ENCODE measurements around the gene SSBP1. TPM values are rescaled to one million over a fixed set of nuclear protein-coding genes. Genes with fewer than 3 reads are reported as not detected.

Gene SSBP1
- total and polyA plus RNA-seq, 2 experiments from 2014 or later = 283 to 1,006 TPM

GRCh38 chr7:141752634-141753033 lies 14.5 kb downstream of the SSBP1 start:
- ATAC-seq (no peak), DNase-seq (ENCODE audit: low spot score) (peak; percentile 83)

More at GRCh38 chr7:141752634-141753033, 14.5 kb downstream of the SSBP1 start:
- peaks cover 99% of the 10 kb centered on the region for H3K36me3 Mint-ChIP-seq (ENCODE audit: low read depth)
- H3K9me3 Mint-ChIP-seq = peaks cover 30% of the 10 kb centered on the region
- H3K4me1 ChIP-seq (ENCODE audit: insufficient read depth) = no peaks in the 10 kb centered on the region
- H3K4me3 ChIP-seq = no peak overlapping the region
- no peak overlapping the region for H3K4me2 ChIP-seq
- no peak overlapping the region for H3K27ac Mint-ChIP-seq
- H3K79me2 ChIP-seq (replicated peaks; ENCODE audit: insufficient read depth) = peaks cover 8% of the 10 kb centered on the region; the same call in 1 of the 2 replicates
- H2AFZ ChIP-seq = no peak overlapping the region
- peaks cover 2% of the 10 kb centered on the region for H3K27me3 Mint-ChIP-seq (ENCODE audit: insufficient read depth, low read depth, poor library complexity)
- no peaks in the 10 kb centered on the region for H3K9me2 ChIP-seq (ENCODE audit: insufficient read depth)
- no peak overlapping the region for H3K27ac ChIP-seq (ENCODE audit: low read depth)
- H3K36me3 ChIP-seq (ENCODE audit: insufficient read depth) = peaks cover 69% of the 10 kb centered on the region
- H3F3A ChIP-seq (replicated peaks; ENCODE audit: low read depth) = no peaks in the 10 kb centered on the region; the same call in 1 of the 2 replicates
- no peak for TF ChIP-seq STAT1 (IDR thresholded peaks at IDR 0.05; ENCODE audit: unreplicated experiment)
- TF ChIP-seq, protein P1, sequence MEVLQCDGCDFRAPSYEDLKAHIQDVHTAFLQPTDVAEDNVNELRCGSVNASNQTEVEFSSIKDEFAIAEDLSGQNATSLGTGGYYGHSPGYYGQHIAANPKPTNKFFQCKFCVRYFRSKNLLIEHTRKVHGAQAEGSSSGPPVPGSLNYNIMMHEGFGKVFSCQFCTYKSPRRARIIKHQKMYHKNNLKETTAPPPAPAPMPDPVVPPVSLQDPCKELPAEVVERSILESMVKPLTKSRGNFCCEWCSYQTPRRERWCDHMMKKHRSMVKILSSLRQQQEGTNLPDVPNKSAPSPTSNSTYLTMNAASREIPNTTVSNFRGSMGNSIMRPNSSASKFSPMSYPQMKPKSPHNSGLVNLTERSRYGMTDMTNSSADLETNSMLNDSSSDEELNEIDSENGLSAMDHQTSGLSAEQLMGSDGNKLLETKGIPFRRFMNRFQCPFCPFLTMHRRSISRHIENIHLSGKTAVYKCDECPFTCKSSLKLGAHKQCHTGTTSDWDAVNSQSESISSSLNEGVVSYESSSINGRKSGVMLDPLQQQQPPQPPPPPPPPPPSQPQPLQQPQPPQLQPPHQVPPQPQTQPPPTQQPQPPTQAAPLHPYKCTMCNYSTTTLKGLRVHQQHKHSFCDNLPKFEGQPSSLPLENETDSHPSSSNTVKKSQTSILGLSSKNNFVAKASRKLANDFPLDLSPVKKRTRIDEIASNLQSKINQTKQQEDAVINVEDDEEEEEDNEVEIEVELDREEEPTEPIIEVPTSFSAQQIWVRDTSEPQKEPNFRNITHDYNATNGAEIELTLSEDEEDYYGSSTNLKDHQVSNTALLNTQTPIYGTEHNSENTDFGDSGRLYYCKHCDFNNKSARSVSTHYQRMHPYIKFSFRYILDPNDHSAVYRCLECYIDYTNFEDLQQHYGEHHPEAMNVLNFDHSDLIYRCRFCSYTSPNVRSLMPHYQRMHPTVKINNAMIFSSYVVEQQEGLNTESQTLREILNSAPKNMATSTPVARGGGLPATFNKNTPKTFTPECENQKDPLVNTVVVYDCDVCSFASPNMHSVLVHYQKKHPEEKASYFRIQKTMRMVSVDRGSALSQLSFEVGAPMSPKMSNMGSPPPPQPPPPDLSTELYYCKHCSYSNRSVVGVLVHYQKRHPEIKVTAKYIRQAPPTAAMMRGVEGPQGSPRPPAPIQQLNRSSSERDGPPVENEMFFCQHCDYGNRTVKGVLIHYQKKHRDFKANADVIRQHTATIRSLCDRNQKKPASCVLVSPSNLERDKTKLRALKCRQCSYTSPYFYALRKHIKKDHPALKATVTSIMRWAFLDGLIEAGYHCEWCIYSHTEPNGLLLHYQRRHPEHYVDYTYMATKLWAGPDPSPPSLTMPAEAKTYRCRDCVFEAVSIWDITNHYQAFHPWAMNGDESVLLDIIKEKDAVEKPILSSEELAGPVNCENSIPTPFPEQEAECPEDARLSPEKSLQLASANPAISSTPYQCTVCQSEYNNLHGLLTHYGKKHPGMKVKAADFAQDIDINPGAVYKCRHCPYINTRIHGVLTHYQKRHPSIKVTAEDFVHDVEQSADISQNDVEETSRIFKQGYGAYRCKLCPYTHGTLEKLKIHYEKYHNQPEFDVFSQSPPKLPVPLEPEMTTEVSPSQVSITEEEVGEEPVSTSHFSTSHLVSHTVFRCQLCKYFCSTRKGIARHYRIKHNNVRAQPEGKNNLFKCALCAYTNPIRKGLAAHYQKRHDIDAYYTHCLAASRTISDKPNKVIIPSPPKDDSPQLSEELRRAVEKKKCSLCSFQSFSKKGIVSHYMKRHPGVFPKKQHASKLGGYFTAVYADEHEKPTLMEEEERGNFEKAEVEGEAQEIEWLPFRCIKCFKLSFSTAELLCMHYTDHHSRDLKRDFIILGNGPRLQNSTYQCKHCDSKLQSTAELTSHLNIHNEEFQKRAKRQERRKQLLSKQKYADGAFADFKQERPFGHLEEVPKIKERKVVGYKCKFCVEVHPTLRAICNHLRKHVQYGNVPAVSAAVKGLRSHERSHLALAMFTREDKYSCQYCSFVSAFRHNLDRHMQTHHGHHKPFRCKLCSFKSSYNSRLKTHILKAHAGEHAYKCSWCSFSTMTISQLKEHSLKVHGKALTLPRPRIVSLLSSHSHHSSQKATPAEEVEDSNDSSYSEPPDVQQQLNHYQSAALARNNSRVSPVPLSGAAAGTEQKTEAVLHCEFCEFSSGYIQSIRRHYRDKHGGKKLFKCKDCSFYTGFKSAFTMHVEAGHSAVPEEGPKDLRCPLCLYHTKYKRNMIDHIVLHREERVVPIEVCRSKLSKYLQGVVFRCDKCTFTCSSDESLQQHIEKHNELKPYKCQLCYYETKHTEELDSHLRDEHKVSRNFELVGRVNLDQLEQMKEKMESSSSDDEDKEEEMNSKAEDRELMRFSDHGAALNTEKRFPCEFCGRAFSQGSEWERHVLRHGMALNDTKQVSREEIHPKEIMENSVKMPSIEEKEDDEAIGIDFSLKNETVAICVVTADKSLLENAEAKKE (CRISPR knock-in tag; IDR thresholded peaks at IDR 0.05) = no peak
- no peak for TF ChIP-seq ETS1 (IDR thresholded peaks at IDR 0.05)
- TF ChIP-seq ZNF114 (CRISPR knock-in tag; IDR thresholded peaks at IDR 0.05) = no peak
- peak; percentile 57 to 67 for TF ChIP-seq CTCF (conservative IDR thresholded peaks at IDR 0.05; ENCODE audit: low read depth in 2 of 2)
- no peak for TF ChIP-seq EZH2phosphoT487 (IDR thresholded peaks at IDR 0.05; ENCODE audit: unreplicated experiment)
- TF ChIP-seq CREB1 (CRISPR knock-in tag; IDR thresholded peaks at IDR 0.05; ENCODE audit: low read depth) = no peak
- no peak for TF ChIP-seq NANOG (IDR thresholded peaks at IDR 0.05; ENCODE audit: borderline replicate concordance)
- TF ChIP-seq POLR2AphosphoS5 (IDR thresholded peaks at IDR 0.05; ENCODE audit: low read depth) = no peak
- H4K20me1 ChIP-seq (replicated peaks; ENCODE audit: insufficient read depth) = peaks cover 5% of the 10 kb centered on the region; the same call in 1 of the 2 replicates
- H3K27me3 ChIP-seq (ENCODE audit: insufficient read depth) = no peaks in the 10 kb centered on the region
- H3K4me1 Mint-ChIP-seq = no peaks in the 10 kb centered on the region
- no peak overlapping the region for H3K4me3 Mint-ChIP-seq
